Measurements from ENCODE around the gene TNFSF15.

Gene TNFSF15

GRCh38 chr9:114805670-114806525, at the start of gene TNFSF15:
TSS of gene TNFSF15 (minus strand) at chr9:114806039. CDS start at chr9:114806012, 27 bp downstream.
- DNase-seq: peak; percentile 29

GRCh38 chr9:114855488-114855887, 49.6 kb upstream of the TNFSF15 start:
- DNase-seq: no peak

GRCh38 chr9:114854736-114855355, 49.0 kb upstream of the TNFSF15 start:
- no peak for DNase-seq

- DNase-seq: no peak
Measured at GRCh38 chr9:114853071-114853855, 47.4 kb upstream of the TNFSF15 start.

- DNase-seq: no peak
Measured at GRCh38 chr9:114852050-114852594, 46.3 kb upstream of the TNFSF15 start.

- DNase-seq: no peak
Measured at GRCh38 chr9:114851306-114851705, 45.5 kb upstream of the TNFSF15 start.

GRCh38 chr9:114850871-114851270, 45.0 kb upstream of the TNFSF15 start:
- DNase-seq: no peak

- DNase-seq: no peak
Measured at GRCh38 chr9:114849450-114849849, 43.6 kb upstream of the TNFSF15 start.

- no peak for DNase-seq
Measured at GRCh38 chr9:114847492-114848417, 41.9 kb upstream of the TNFSF15 start.

GRCh38 chr9:114845373-114845772, 39.5 kb upstream of the TNFSF15 start:
- no peak for DNase-seq

GRCh38 chr9:114844766-114845165, 38.9 kb upstream of the TNFSF15 start:
- DNase-seq: no peak

GRCh38 chr9:114837923-114838322, 32.1 kb upstream of the TNFSF15 start:
- DNase-seq: no peak

- peak; percentile 44 for DNase-seq
Measured at GRCh38 chr9:114836769-114837168, 30.9 kb upstream of the TNFSF15 start.

- DNase-seq: no peak
Measured at GRCh38 chr9:114834386-114834785, 28.5 kb upstream of the TNFSF15 start.

- DNase-seq: no peak
Measured at GRCh38 chr9:114830546-114830945, 24.7 kb upstream of the TNFSF15 start.

GRCh38 chr9:114829574-114830440, 24.0 kb upstream of the TNFSF15 start:
- no peak for DNase-seq

- DNase-seq: no peak
Measured at GRCh38 chr9:114828303-114828650, 22.4 kb upstream of the TNFSF15 start.

- no peak for DNase-seq
Measured at GRCh38 chr9:114827641-114828302, 21.9 kb upstream of the TNFSF15 start.

- DNase-seq: no peak
Measured at GRCh38 chr9:114826431-114826830, 20.6 kb upstream of the TNFSF15 start.

GRCh38 chr9:114825126-114825795, 19.4 kb upstream of the TNFSF15 start:
- DNase-seq: no peak

Data from stimulated activated CD8-positive, alpha-beta memory T cell treated with anti-CD3 and anti-CD28 coated beads, Interleukin-4, amount 100 ng/mL, for 48 hours (primary cell).